Activated CD4-positive, alpha-beta memory T cell treated with anti-CD3 and anti-CD28 coated beads for 36 hours (primary cell): ENCODE data around the gene PRG3. TPM values are rescaled to one million over a fixed set of nuclear protein-coding genes. Genes with fewer than 3 reads are reported as not detected.

Source experiments
- CTCF ChIA-PET: fragments of 350-600 bp; sonication (Branson Sonifier 250); formaldehyde crosslinking; loops from one replicate; lab custom pipeline; 2021; ENCODE audit warnings: antibody characterized with exemption, inconsistent platforms; lab: Charles Lee
- POLR2A ChIA-PET: fragments of 350-600 bp; sonication (Branson Sonifier 250); formaldehyde crosslinking; loops from one replicate; lab custom pipeline; 2021; ENCODE audit warnings: antibody characterized with exemption; lab: Charles Lee
- DNase-seq: peaks from one replicate; pipeline ENCODE4 v3.0.0-alpha.2; 2020
- H3K27ac Mint-ChIP-seq: one replicate; pipeline ENCODE4 v1.8.0; 2021; ENCODE audit warnings: mixed read lengths
- H3K27me3 Mint-ChIP-seq: one replicate; pipeline ENCODE4 v1.8.0; 2021; ENCODE audit warnings: mixed read lengths
- H3K36me3 Mint-ChIP-seq: one replicate; pipeline ENCODE4 v1.8.0; 2021; ENCODE audit warnings: mixed read lengths
- H3K4me1 Mint-ChIP-seq: one replicate; pipeline ENCODE4 v1.8.0; 2021; ENCODE audit warnings: low read depth, mixed read lengths
- H3K4me3 Mint-ChIP-seq: one replicate; pipeline ENCODE4 v1.8.0; 2021; ENCODE audit warnings: mild to moderate bottlenecking, mixed read lengths
- H3K9me3 Mint-ChIP-seq: one replicate; pipeline ENCODE4 v1.8.0; 2021; ENCODE audit warnings: mixed read lengths
- intact Hi-C: fragments of 100-400 bp; cut with micrococcal nuclease; formaldehyde crosslinking; loops from one replicate; pipeline ENCODE4 v1.15.1; 2023
- total RNA-seq, 2 experiments: library from RNA; stranded (reverse); gene quantifications; one replicate each; pipeline ENCODE4 v1.2.3, GENCODE V29; 2021

PRG3 gene
- total RNA-seq, 2 experiments from 2014 or later = not detected

GRCh38 chr11:57387289-57388030 lies 6.5 kb upstream of the PRG3 start:
- Mint-ChIP-seq H3K9me3 (no peaks in the 10 kb centered on the region), H3K36me3 (no peaks in the 10 kb centered on the region), H3K4me3 (no peak overlapping the region), H3K27me3 (no peaks in the 10 kb centered on the region), H3K4me1 (no peaks in the 10 kb centered on the region), H3K27ac (no peak overlapping the region)
- ChIA-PET CTCF (interaction anchor here (1.0 to 1.3 kb wide), 2 partner anchors 39 to 106 kb away, joined by 3 to 4 read pairs; no protein-coding TSS in a partner anchor), POLR2A (no interaction called here)
- DNase-seq = no peak
- intact Hi-C loops = no loop called here

GRCh38 chr11:57386178-57386940 lies 5.4 kb upstream of the PRG3 start:
- no peaks in the 10 kb centered on the region for H3K9me3 Mint-ChIP-seq
- no peaks in the 10 kb centered on the region for H3K27me3 Mint-ChIP-seq
- ChIA-PET POLR2A (no interaction called here), CTCF (interaction anchor here (1.3 kb wide), 1 partner anchor 38 kb away, joined by 4 read pairs; no protein-coding TSS in a partner anchor)
- H3K27ac Mint-ChIP-seq = no peak overlapping the region
- intact Hi-C loops = no loop called here
- H3K4me1 Mint-ChIP-seq = no peaks in the 10 kb centered on the region
- H3K4me3 Mint-ChIP-seq = no peak overlapping the region
- DNase-seq = no peak
- no peaks in the 10 kb centered on the region for H3K36me3 Mint-ChIP-seq

GRCh38 chr11:57379732-57380131 lies 1.2 kb downstream of the PRG3 start:
- POLR2A ChIA-PET = no interaction called here

GRCh38 chr11:57378186-57378585 lies 2.8 kb downstream of the PRG3 start:
- no peak for DNase-seq
- no peak overlapping the region for H3K27ac Mint-ChIP-seq
- H3K9me3 Mint-ChIP-seq = no peaks in the 10 kb centered on the region
- ChIA-PET CTCF (interaction anchor here (0.6 kb wide), 1 partner anchor 47 kb away, joined by 3 read pairs; no protein-coding TSS in a partner anchor), POLR2A (no interaction called here)
- intact Hi-C loops = no loop called here
- no peaks in the 10 kb centered on the region for H3K4me1 Mint-ChIP-seq
- peaks cover 13% of the 10 kb centered on the region for H3K27me3 Mint-ChIP-seq
- no peaks in the 10 kb centered on the region for H3K36me3 Mint-ChIP-seq
- no peak overlapping the region for H3K4me3 Mint-ChIP-seq

More at GRCh38 chr11:57379732-57380131, 1.2 kb downstream of the PRG3 start:
- intact Hi-C loops = no loop called here
- no peaks in the 10 kb centered on the region for H3K9me3 Mint-ChIP-seq
- no peak for DNase-seq
- no peaks in the 10 kb centered on the region for H3K4me1 Mint-ChIP-seq
- CTCF ChIA-PET = interaction anchor here (0.8 to 1.4 kb wide), 3 partner anchors 30 to 113 kb away, joined by 3 read pairs; no protein-coding TSS in a partner anchor
- no peaks in the 10 kb centered on the region for H3K36me3 Mint-ChIP-seq
- peaks cover 13% of the 10 kb centered on the region for H3K27me3 Mint-ChIP-seq
- no peak overlapping the region for H3K27ac Mint-ChIP-seq
- H3K4me3 Mint-ChIP-seq = no peak overlapping the region

GRCh38 chr11:57377107-57377506 lies 3.8 kb downstream of the PRG3 start:
- no peak overlapping the region for H3K4me3 Mint-ChIP-seq
- CTCF ChIA-PET = no interaction called here
- H3K9me3 Mint-ChIP-seq = no peaks in the 10 kb centered on the region
- peaks cover 13% of the 10 kb centered on the region for H3K27me3 Mint-ChIP-seq
- H3K27ac Mint-ChIP-seq = no peak overlapping the region
- intact Hi-C loops = no loop called here
- POLR2A ChIA-PET = no interaction called here
- no peak for DNase-seq
- no peaks in the 10 kb centered on the region for H3K36me3 Mint-ChIP-seq
- H3K4me1 Mint-ChIP-seq = no peaks in the 10 kb centered on the region

GRCh38 chr11:57376095-57377090 lies 4.6 kb downstream of the PRG3 start:
- Mint-ChIP-seq H3K4me3 (no peak overlapping the region), H3K9me3 (no peaks in the 10 kb centered on the region), H3K27ac (no peak overlapping the region), H3K4me1 (no peaks in the 10 kb centered on the region), H3K27me3 (peaks cover 13% of the 10 kb centered on the region), H3K36me3 (no peaks in the 10 kb centered on the region)
- POLR2A ChIA-PET = no interaction called here
- CTCF ChIA-PET = no interaction called here
- intact Hi-C loops = no loop called here
- DNase-seq = no peak

GRCh38 chr11:57375490-57375889 lies 5.5 kb downstream of the PRG3 start:
- intact Hi-C loops = no loop called here
- CTCF ChIA-PET = no interaction called here
- no peaks in the 10 kb centered on the region for H3K9me3 Mint-ChIP-seq
- H3K27ac Mint-ChIP-seq = no peak overlapping the region
- no peaks in the 10 kb centered on the region for H3K4me1 Mint-ChIP-seq
- H3K36me3 Mint-ChIP-seq = no peaks in the 10 kb centered on the region
- H3K4me3 Mint-ChIP-seq = no peak overlapping the region
- DNase-seq = no peak
- POLR2A ChIA-PET = no interaction called here
- H3K27me3 Mint-ChIP-seq = peaks cover 13% of the 10 kb centered on the region

GRCh38 chr11:57374966-57375365 lies 6.0 kb downstream of the PRG3 start:
- H3K36me3 Mint-ChIP-seq = no peaks in the 10 kb centered on the region
- POLR2A ChIA-PET = no interaction called here
- no peak overlapping the region for H3K4me3 Mint-ChIP-seq
- no peaks in the 10 kb centered on the region for H3K9me3 Mint-ChIP-seq
- no peaks in the 10 kb centered on the region for H3K4me1 Mint-ChIP-seq
- intact Hi-C loops = no loop called here
- DNase-seq = no peak
- CTCF ChIA-PET = no interaction called here
- peaks cover 11% of the 10 kb centered on the region for H3K27me3 Mint-ChIP-seq
- H3K27ac Mint-ChIP-seq = no peak overlapping the region

GRCh38 chr11:57373146-57373545 lies 7.8 kb downstream of the PRG3 start:
- Mint-ChIP-seq H3K4me3 (no peak overlapping the region), H3K9me3 (no peaks in the 10 kb centered on the region)
- CTCF ChIA-PET = no interaction called here

GRCh38 chr11:57370941-57371340 lies 10.0 kb downstream of the PRG3 start:
- Mint-ChIP-seq H3K27ac (no peak overlapping the region), H3K4me3 (no peak overlapping the region), H3K9me3 (no peaks in the 10 kb centered on the region), H3K36me3 (no peaks in the 10 kb centered on the region), H3K27me3 (no peaks in the 10 kb centered on the region), H3K4me1 (no peaks in the 10 kb centered on the region)
- DNase-seq = no peak
- intact Hi-C loops = no loop called here
- ChIA-PET POLR2A (no interaction called here), CTCF (interaction anchor here (0.8 kb wide), 1 partner anchor 21 kb away, joined by 3 read pairs; no protein-coding TSS in a partner anchor)

More at GRCh38 chr11:57373146-57373545, 7.8 kb downstream of the PRG3 start:
- POLR2A ChIA-PET = no interaction called here
- Mint-ChIP-seq H3K27ac (no peak overlapping the region), H3K36me3 (no peaks in the 10 kb centered on the region), H3K4me1 (no peaks in the 10 kb centered on the region), H3K27me3 (peaks cover 4% of the 10 kb centered on the region)
- intact Hi-C loops = no loop called here
- DNase-seq = no peak

GRCh38 chr11:57370251-57370650 lies 10.7 kb downstream of the PRG3 start:
- intact Hi-C loops = no loop called here
- Mint-ChIP-seq H3K9me3 (no peaks in the 10 kb centered on the region), H3K4me1 (no peaks in the 10 kb centered on the region), H3K27ac (no peak overlapping the region), H3K27me3 (no peaks in the 10 kb centered on the region), H3K4me3 (no peak overlapping the region), H3K36me3 (no peaks in the 10 kb centered on the region)
- no peak for DNase-seq
- CTCF ChIA-PET = no interaction called here
- POLR2A ChIA-PET = no interaction called here
